ENCODE data around the gene ADIPOR1.
"Not testable (repeated sequence)": the region's sequence is repeated elsewhere in the genome, so short reads cannot be mapped to it uniquely, and the experiment has no call there.

DNA sequence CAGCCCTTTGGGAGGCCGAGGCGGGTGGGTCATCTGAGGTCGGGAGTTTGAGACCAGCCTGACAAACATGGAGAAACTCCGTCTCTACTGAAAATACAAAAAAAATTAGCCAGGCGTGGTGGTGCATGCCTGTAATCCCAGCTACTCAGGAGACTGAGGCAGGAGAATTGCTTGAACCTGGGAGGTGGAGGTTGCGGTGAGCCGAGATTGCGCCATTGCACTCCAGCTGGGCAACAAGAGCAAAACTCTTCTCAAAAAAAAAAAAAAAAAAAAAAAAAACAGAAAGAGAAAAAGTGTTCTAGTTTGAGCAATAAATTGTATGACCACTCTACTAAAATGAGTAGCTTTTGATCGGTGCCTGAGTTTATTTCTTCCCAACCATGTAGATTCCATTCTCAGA, 28.0 kb upstream of the ADIPOR1 start:
- TF ChIP-seq EP300 (IDR thresholded peaks at IDR 0.05; ENCODE audit: borderline replicate concordance in 1 of 2, low read depth in 1 of 2, low read length in 1 of 2); RAD21 (IDR thresholded peaks at IDR 0.05; ENCODE audit: low read length); CTCF (IDR thresholded peaks at IDR 0.05); JUND (IDR thresholded peaks at IDR 0.05); FOSL2 (IDR thresholded peaks at IDR 0.05; ENCODE audit: borderline replicate concordance, low read depth); YY1 (IDR thresholded peaks at IDR 0.05; ENCODE audit: low read depth): not testable (repeated sequence)
- TF ChIP-seq, protein P1, sequence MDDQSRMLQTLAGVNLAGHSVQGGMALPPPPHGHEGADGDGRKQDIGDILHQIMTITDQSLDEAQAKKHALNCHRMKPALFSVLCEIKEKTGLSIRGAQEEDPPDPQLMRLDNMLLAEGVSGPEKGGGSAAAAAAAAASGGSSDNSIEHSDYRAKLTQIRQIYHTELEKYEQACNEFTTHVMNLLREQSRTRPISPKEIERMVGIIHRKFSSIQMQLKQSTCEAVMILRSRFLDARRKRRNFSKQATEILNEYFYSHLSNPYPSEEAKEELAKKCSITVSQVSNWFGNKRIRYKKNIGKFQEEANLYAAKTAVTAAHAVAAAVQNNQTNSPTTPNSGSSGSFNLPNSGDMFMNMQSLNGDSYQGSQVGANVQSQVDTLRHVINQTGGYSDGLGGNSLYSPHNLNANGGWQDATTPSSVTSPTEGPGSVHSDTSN (IDR thresholded peaks at IDR 0.05) = not testable (repeated sequence)
- TF ChIP-seq, protein P2, sequence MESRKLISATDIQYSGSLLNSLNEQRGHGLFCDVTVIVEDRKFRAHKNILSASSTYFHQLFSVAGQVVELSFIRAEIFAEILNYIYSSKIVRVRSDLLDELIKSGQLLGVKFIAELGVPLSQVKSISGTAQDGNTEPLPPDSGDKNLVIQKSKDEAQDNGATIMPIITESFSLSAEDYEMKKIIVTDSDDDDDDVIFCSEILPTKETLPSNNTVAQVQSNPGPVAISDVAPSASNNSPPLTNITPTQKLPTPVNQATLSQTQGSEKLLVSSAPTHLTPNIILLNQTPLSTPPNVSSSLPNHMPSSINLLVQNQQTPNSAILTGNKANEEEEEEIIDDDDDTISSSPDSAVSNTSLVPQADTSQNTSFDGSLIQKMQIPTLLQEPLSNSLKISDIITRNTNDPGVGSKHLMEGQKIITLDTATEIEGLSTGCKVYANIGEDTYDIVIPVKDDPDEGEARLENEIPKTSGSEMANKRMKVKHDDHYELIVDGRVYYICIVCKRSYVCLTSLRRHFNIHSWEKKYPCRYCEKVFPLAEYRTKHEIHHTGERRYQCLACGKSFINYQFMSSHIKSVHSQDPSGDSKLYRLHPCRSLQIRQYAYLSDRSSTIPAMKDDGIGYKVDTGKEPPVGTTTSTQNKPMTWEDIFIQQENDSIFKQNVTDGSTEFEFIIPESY (IDR thresholded peaks at IDR 0.05; ENCODE audit: borderline replicate concordance, low read depth) = not testable (repeated sequence)

Data from SK-N-SH (cell line).